WTC11 (cell line): ENCODE data around the gene NOX5. TPM values are rescaled to one million over a fixed set of nuclear protein-coding genes. Genes with fewer than 3 reads are reported as not detected.

Experiments
- ATAC-seq: fragments of 200-7000 bp; cut with Tn5 transposase; 2 replicates; pipeline ENCODE4 v1.10.0; 2021; ENCODE audit warnings: mild to moderate bottlenecking, moderate library complexity
- CTCF ChIA-PET: fragments of 300-600 bp; sonication (Branson Sonifier 250); formaldehyde crosslinking; loops from one replicate; lab custom pipeline; 2021; ENCODE audit warnings: antibody characterized with exemption; lab: Charles Lee
- POLR2A ChIA-PET: fragments of 350-600 bp; sonication (Branson Sonifier 250); formaldehyde crosslinking; loops from one replicate; lab custom pipeline; 2021; ENCODE audit warnings: antibody characterized with exemption; lab: Charles Lee
- DNase-seq: peaks from one replicate; pipeline ENCODE4 v3.0.0; 2021; ENCODE audit warnings: low spot score
- H3K27ac Mint-ChIP-seq: 2 replicates; pipeline ENCODE4 v1.8.0; 2021; ENCODE audit warnings: mixed read lengths
- H3K27me3 Mint-ChIP-seq: 2 replicates; pipeline ENCODE4 v1.8.0; 2021; ENCODE audit warnings: low read depth, mild to moderate bottlenecking, moderate library complexity, mixed read lengths
- H3K36me3 Mint-ChIP-seq: 2 replicates; pipeline ENCODE4 v1.8.0; 2021; ENCODE audit warnings: mixed read lengths
- H3K4me1 Mint-ChIP-seq: 2 replicates; pipeline ENCODE4 v1.8.0; 2022; ENCODE audit warnings: mixed read lengths
- H3K4me3 Mint-ChIP-seq: 2 replicates; pipeline ENCODE4 v1.8.0; 2021; ENCODE audit warnings: mild to moderate bottlenecking, moderate library complexity, mixed read lengths
- H3K9me3 Mint-ChIP-seq: 2 replicates; pipeline ENCODE4 v1.8.0; 2021; ENCODE audit warnings: mixed read lengths
- AR ChIP-seq: fragments of 250-450 bp; sonication (Bioruptor Pico); IDR thresholded peaks from 2 replicates; pipeline ENCODE4 v1.9.0; 2021; ENCODE audit warnings: mild to moderate bottlenecking
- CREB1 ChIP-seq: sonication (generic); formaldehyde crosslinking; IDR thresholded peaks from 2 replicates; pipeline ENCODE4 v1.8.0; 2023; ENCODE audit warnings: mild to moderate bottlenecking, missing genetic modification reagents
- CREM ChIP-seq: sonication (generic); formaldehyde crosslinking; IDR thresholded peaks from 2 replicates; pipeline ENCODE4 v1.8.1; 2022; ENCODE audit warnings: mild to moderate bottlenecking, missing genetic modification reagents, moderate library complexity
- E2F4 ChIP-seq: sonication (generic); formaldehyde crosslinking; IDR thresholded peaks from 2 replicates; pipeline ENCODE4 v1.8.1; 2022; ENCODE audit warnings: low read depth, mild to moderate bottlenecking, moderate library complexity, missing genetic modification reagents, borderline replicate concordance
- EMX1 ChIP-seq: fragments of 250-450 bp; sonication (Bioruptor Pico); IDR thresholded peaks from 2 replicates; pipeline ENCODE4 v1.8.0; 2021; ENCODE audit warnings: mild to moderate bottlenecking
- GABPB1 ChIP-seq: sonication (generic); formaldehyde crosslinking; IDR thresholded peaks from 2 replicates; pipeline ENCODE4 v1.8.1; 2023; ENCODE audit warnings: mild to moderate bottlenecking, missing genetic modification reagents
- HMGA2 ChIP-seq: fragments of 250-450 bp; sonication (Bioruptor Pico); IDR thresholded peaks from 2 replicates; pipeline ENCODE4 v1.4.0; 2021; ENCODE audit warnings: mild to moderate bottlenecking, moderate library complexity
- JUN ChIP-seq: sonication (generic); formaldehyde crosslinking; IDR thresholded peaks from 2 replicates; pipeline ENCODE4 v1.8.0; 2023; ENCODE audit warnings: mild to moderate bottlenecking, missing genetic modification reagents
- PRDM15 ChIP-seq: sonication (generic); formaldehyde crosslinking; IDR thresholded peaks from 2 replicates; pipeline ENCODE4 v1.8.0; 2022; ENCODE audit warnings: missing genetic modification reagents
- STAT6 ChIP-seq: sonication (generic); formaldehyde crosslinking; conservative IDR thresholded peaks from 2 replicates; pipeline ENCODE4 v1.8.1; 2023; ENCODE audit warnings: mild to moderate bottlenecking, low read depth, missing genetic modification reagents, moderate library complexity
- TEAD1 ChIP-seq: sonication (generic); formaldehyde crosslinking; IDR thresholded peaks from 2 replicates; pipeline ENCODE4 v1.8.0; 2022; ENCODE audit warnings: mild to moderate bottlenecking, missing genetic modification reagents
- ZNF138 ChIP-seq: sonication (generic); formaldehyde crosslinking; conservative IDR thresholded peaks from 2 replicates; pipeline ENCODE4 v1.8.1; 2022; ENCODE audit warnings: mild to moderate bottlenecking, moderate library complexity, missing genetic modification reagents
- ZNF263 ChIP-seq: sonication (generic); formaldehyde crosslinking; IDR thresholded peaks from 2 replicates; pipeline ENCODE4 v1.8.1; 2022; ENCODE audit warnings: low read depth, mild to moderate bottlenecking, moderate library complexity, missing genetic modification reagents
- total RNA-seq: library from RNA; stranded (reverse); gene quantifications from 3 replicates; pipeline ENCODE4 v1.2.3, GENCODE V29; 2021
- TF ChIP-seq, protein P1 (sequence below): sonication (generic); formaldehyde crosslinking; IDR thresholded peaks from 2 replicates; pipeline ENCODE4 v1.8.0; 2022; ENCODE audit warnings: mild to moderate bottlenecking, missing genetic modification reagents
- TF ChIP-seq, protein P2 (sequence below): fragments of 250-450 bp; sonication (Bioruptor Pico); IDR thresholded peaks from 2 replicates; pipeline ENCODE4 v1.8.0; 2021; ENCODE audit warnings: mild to moderate bottlenecking
- TF ChIP-seq, protein P3 (sequence below): sonication (generic); formaldehyde crosslinking; IDR thresholded peaks from 2 replicates; pipeline ENCODE4 v1.8.1; 2023; ENCODE audit warnings: mild to moderate bottlenecking, missing genetic modification reagents
- TF ChIP-seq, protein P4 (sequence below): sonication (generic); formaldehyde crosslinking; conservative IDR thresholded peaks from 2 replicates; pipeline ENCODE4 v1.8.1; 2022; ENCODE audit warnings: mild to moderate bottlenecking, missing genetic modification reagents
- TF ChIP-seq, protein P5 (sequence below): fragments of 250-450 bp; sonication (Bioruptor Pico); IDR thresholded peaks from 2 replicates; pipeline ENCODE4 v1.9.0; 2021; ENCODE audit warnings: moderate library complexity, mild to moderate bottlenecking, inconsistent platforms, borderline replicate concordance

The NOX5 gene
- total RNA-seq, 1 experiment from 2014 or later, result not detected

DNA sequence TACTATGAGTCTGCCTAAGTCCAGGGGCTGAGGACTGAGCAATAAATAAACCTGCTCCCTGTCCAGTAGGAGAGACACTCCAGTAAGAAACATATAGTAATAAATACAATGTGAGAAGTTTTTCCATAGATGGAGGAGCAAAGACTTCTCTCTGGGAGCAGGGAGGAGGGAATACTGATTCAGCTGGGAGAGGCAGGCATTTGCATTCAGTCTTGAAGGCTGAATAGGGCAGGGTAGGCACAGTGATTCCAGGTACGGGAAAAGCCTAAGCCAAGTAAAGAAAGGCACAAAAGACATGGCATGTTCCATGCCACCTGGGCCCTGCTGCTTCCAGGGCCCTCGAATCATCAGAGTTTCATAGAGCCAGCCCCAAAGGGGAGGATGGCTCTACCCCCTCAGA is 86.3 kb downstream of the NOX5 start:
- no peak for ATAC-seq
- no peak overlapping the region for H3K27ac Mint-ChIP-seq
- H3K4me1 Mint-ChIP-seq, result peaks cover 9% of the 10 kb centered on the region
- ChIA-PET CTCF (interaction anchor here (1.3 kb wide), 1 partner anchor 176 kb away, joined by 3 read pairs; no protein-coding TSS in a partner anchor), POLR2A (no interaction called here)
- no peak for DNase-seq
- H3K9me3 Mint-ChIP-seq, result 0 out of 2 replicates have a peak, but pooled peaks cover 3% of the 10 kb centered on the region
- H3K36me3 Mint-ChIP-seq, result no peaks in the 10 kb centered on the region
- H3K4me3 Mint-ChIP-seq, result no peak overlapping the region
- no peak for TF ChIP-seq AR (CRISPR knock-in tag)
- TF ChIP-seq EMX1 (CRISPR knock-in tag), result no peak
- TF ChIP-seq, protein P1, sequence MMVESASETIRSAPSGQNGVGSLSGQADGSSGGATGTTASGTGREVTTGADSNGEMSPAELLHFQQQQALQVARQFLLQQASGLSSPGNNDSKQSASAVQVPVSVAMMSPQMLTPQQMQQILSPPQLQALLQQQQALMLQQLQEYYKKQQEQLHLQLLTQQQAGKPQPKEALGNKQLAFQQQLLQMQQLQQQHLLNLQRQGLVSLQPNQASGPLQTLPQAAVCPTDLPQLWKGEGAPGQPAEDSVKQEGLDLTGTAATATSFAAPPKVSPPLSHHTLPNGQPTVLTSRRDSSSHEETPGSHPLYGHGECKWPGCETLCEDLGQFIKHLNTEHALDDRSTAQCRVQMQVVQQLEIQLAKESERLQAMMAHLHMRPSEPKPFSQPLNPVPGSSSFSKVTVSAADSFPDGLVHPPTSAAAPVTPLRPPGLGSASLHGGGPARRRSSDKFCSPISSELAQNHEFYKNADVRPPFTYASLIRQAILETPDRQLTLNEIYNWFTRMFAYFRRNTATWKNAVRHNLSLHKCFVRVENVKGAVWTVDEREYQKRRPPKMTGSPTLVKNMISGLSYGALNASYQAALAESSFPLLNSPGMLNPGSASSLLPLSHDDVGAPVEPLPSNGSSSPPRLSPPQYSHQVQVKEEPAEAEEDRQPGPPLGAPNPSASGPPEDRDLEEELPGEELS (CRISPR knock-in tag), result no peak
- TF ChIP-seq, protein P2, sequence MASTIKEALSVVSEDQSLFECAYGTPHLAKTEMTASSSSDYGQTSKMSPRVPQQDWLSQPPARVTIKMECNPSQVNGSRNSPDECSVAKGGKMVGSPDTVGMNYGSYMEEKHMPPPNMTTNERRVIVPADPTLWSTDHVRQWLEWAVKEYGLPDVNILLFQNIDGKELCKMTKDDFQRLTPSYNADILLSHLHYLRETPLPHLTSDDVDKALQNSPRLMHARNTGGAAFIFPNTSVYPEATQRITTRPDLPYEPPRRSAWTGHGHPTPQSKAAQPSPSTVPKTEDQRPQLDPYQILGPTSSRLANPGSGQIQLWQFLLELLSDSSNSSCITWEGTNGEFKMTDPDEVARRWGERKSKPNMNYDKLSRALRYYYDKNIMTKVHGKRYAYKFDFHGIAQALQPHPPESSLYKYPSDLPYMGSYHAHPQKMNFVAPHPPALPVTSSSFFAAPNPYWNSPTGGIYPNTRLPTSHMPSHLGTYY (CRISPR knock-in tag), result no peak
- TF ChIP-seq, protein P3, sequence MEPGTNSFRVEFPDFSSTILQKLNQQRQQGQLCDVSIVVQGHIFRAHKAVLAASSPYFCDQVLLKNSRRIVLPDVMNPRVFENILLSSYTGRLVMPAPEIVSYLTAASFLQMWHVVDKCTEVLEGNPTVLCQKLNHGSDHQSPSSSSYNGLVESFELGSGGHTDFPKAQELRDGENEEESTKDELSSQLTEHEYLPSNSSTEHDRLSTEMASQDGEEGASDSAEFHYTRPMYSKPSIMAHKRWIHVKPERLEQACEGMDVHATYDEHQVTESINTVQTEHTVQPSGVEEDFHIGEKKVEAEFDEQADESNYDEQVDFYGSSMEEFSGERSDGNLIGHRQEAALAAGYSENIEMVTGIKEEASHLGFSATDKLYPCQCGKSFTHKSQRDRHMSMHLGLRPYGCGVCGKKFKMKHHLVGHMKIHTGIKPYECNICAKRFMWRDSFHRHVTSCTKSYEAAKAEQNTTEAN (CRISPR knock-in tag), result no peak
- no peak for TF ChIP-seq TEAD1 (CRISPR knock-in tag)
- TF ChIP-seq ZNF138 (CRISPR knock-in tag), result no peak
- TF ChIP-seq CREM, result no peak
- TF ChIP-seq, protein P4, sequence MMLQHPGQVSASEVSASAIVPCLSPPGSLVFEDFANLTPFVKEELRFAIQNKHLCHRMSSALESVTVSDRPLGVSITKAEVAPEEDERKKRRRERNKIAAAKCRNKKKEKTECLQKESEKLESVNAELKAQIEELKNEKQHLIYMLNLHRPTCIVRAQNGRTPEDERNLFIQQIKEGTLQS (CRISPR knock-in tag), result no peak
- TF ChIP-seq STAT6, result no peak
- no peak for TF ChIP-seq GABPB1
- TF ChIP-seq ZNF263 (CRISPR knock-in tag), result no peak
- no peak for TF ChIP-seq JUN (CRISPR knock-in tag)
- TF ChIP-seq CREB1, result no peak
- TF ChIP-seq HMGA2 (CRISPR knock-in tag), result no peak
- TF ChIP-seq PRDM15, result no peak
- no peak for TF ChIP-seq E2F4 (CRISPR knock-in tag)
- TF ChIP-seq, protein P5, sequence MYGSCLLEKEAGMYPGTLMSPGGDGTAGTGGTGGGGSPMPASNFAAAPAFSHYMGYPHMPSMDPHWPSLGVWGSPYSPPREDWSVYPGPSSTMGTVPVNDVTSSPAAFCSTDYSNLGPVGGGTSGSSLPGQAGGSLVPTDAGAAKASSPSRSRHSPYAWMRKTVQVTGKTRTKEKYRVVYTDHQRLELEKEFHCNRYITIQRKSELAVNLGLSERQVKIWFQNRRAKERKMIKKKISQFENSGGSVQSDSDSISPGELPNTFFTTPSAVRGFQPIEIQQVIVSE (CRISPR knock-in tag), result no peak
- peaks cover 15% of the 10 kb centered on the region for H3K27me3 Mint-ChIP-seq
